SJSA1 (cell line): ENCODE measurements around the gene PCF11. TPM values are rescaled to one million over a fixed set of nuclear protein-coding genes. Genes with fewer than 3 reads are reported as not detected.

ENCODE experiments used
- DNase-seq, 2 experiments: peaks; one replicate each; pipeline ENCODE4 v3.0.0-alpha.2; 2015 to 2020; ENCODE audit warnings: low spot score in 2 of 2, low read depth in 1 of 2
- H3K27ac ChIP-seq: fragments of 250-450 bp; sonication (Bioruptor Pico); 2 replicates; pipeline ENCODE4 v1.5.1; 2020; ENCODE audit warnings: mild to moderate bottlenecking, moderate library complexity
- H3K27me3 ChIP-seq: fragments of 250-450 bp; sonication (Bioruptor Pico); replicated peaks from 2 replicates; pipeline ENCODE4 v1.5.1; 2020; ENCODE audit warnings: mild to moderate bottlenecking, moderate library complexity
- H3K36me3 ChIP-seq: fragments of 250-450 bp; sonication (Bioruptor Pico); 2 replicates; pipeline ENCODE4 v1.5.1; 2020; ENCODE audit warnings: mild to moderate bottlenecking
- H3K4me1 ChIP-seq: fragments of 250-450 bp; sonication (Bioruptor Pico); replicated peaks from 2 replicates; pipeline ENCODE4 v1.6.1; 2021; ENCODE audit warnings: mild to moderate bottlenecking
- H3K4me3 ChIP-seq: fragments of 250-450 bp; sonication (Bioruptor Pico); 2 replicates; pipeline ENCODE4 v1.5.1; 2020; ENCODE audit warnings: mild to moderate bottlenecking
- H3K9me3 ChIP-seq: fragments of 250-450 bp; sonication (Bioruptor Pico); replicated peaks from 2 replicates; pipeline ENCODE4 v1.5.1; 2020; ENCODE audit warnings: mild to moderate bottlenecking
- total RNA-seq: library from RNA; depleted of rRNA; stranded (reverse); fragments of >200 nt; shearing (Covaris generic); gene quantifications from 2 replicates; pipeline ENCODE4 v1.2.3, GENCODE V29; 2014; rRNA removed

Gene PCF11
- total RNA-seq, 1 experiment from 2014 or later, result 25.2 TPM

- H3K4me3 ChIP-seq, result no peak overlapping the region
- H3K27ac ChIP-seq, result no peak overlapping the region
- H3K9me3 ChIP-seq, result no peaks in the 10 kb centered on the region
- H3K27me3 ChIP-seq, result no peaks in the 10 kb centered on the region
- DNase-seq, result no peak
- no peaks in the 10 kb centered on the region for H3K36me3 ChIP-seq
- 0 out of 2 replicates have a peak, but pooled peaks cover 2% of the 10 kb centered on the region for H3K4me1 ChIP-seq
Measured at GRCh38 chr11:83222499-83222898, 65.6 kb downstream of the PCF11 start.

DNA sequence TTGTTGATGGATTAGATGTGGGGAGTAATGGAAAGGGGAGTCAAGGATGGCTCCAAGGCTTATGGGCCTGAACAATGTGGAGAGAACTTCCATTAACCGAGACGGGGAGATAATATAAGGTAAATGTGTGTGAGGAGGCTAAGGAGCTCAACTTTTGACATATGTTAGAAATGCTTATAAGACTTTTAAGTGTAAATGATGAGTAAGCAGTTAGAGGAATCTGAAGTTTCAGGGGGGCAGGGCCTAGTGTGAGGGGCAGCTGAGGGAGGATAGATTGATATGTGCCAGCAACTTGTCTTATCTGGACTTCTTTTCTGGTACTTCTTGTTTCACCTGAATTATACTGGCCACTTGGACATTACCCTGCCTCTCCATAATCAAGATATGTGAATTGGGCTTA is 66.5 kb downstream of the PCF11 start:
- H3K36me3 ChIP-seq, result no peaks in the 10 kb centered on the region

GRCh38 chr11:83235825-83236224 is 78.9 kb downstream of the PCF11 start:
- no peaks in the 10 kb centered on the region for H3K4me1 ChIP-seq
- H3K9me3 ChIP-seq, result no peaks in the 10 kb centered on the region
- no peak overlapping the region for H3K4me3 ChIP-seq
- no peak for DNase-seq
- no peaks in the 10 kb centered on the region for H3K36me3 ChIP-seq
- no peak overlapping the region for H3K27ac ChIP-seq
- no peaks in the 10 kb centered on the region for H3K27me3 ChIP-seq

More for the DNA sequence above, 66.5 kb downstream of the PCF11 start:
- no peaks in the 10 kb centered on the region for H3K9me3 ChIP-seq
- no peaks in the 10 kb centered on the region for H3K27me3 ChIP-seq
- DNase-seq, result no peak
- 0 out of 2 replicates have a peak, but pooled peaks cover 2% of the 10 kb centered on the region for H3K4me1 ChIP-seq
- H3K4me3 ChIP-seq, result no peak overlapping the region
- H3K27ac ChIP-seq, result no peak overlapping the region

Other genes starting within 250 kb of the PCF11 start
- gene RAB30, start 85.2 kb upstream of the PCF11 start, total RNA-seq, result 6.5 and 10.2 TPM in 2 replicates
- gene ANKRD42, start 36.6 kb downstream of the PCF11 start, total RNA-seq, result 1.3 and 3.5 TPM in 2 replicates
- 32.2 and 45.1 TPM in 2 replicates for gene CCDC90B, start 129.2 kb downstream of the PCF11 start, total RNA-seq